Activated T-cell treated with anti-CD3 and anti-CD28 coated beads, Interleukin-2, amount 50 U/mL, for 4 hours (primary cell): ENCODE data around the gene HOXB8. TPM values are rescaled to one million over a fixed set of nuclear protein-coding genes. Genes with fewer than 3 reads are reported as not detected.

ENCODE experiments used
- ATAC-seq, 2 donors: fragments of 200-7000 bp; cut with Tn5 transposase; one replicate each; pipeline ENCODE4 v1.10.0; 2021
- DNase-seq: peaks from one replicate; pipeline ENCODE4 v3.0.0-alpha.2; 2020
- H3K27me3 Mint-ChIP-seq: one replicate; pipeline ENCODE4 v1.8.0; 2021; ENCODE audit warnings: low read depth, mixed read lengths
- H3K36me3 Mint-ChIP-seq: one replicate; pipeline ENCODE4 v1.8.0; 2022; ENCODE audit warnings: mixed read lengths; ENCODE audit not compliant: insufficient read depth
- H3K4me1 Mint-ChIP-seq: one replicate; pipeline ENCODE4 v1.8.0; 2021; ENCODE audit warnings: low read depth, mixed read lengths
- H3K4me3 Mint-ChIP-seq: one replicate; pipeline ENCODE4 v1.8.0; 2021; ENCODE audit warnings: mild to moderate bottlenecking, moderate library complexity, mixed read lengths
- H3K9me3 Mint-ChIP-seq: one replicate; pipeline ENCODE4 v1.8.0; 2021; ENCODE audit warnings: mixed read lengths
- total RNA-seq, 3 donors: library from RNA; stranded (reverse); gene quantifications; one replicate each; pipeline ENCODE4 v1.2.1, GENCODE V29; 2021

HOXB8 gene
- total RNA-seq = under 1 TPM in 2 of 3 donors, not detected in 1; 0.14 to 0.18 TPM

GRCh38 chr17:48615047-48615962 is at the start of gene HOXB8:
Gene HOXB8 (minus strand): TSS chr17:48615292. CDS start chr17:48614704, 588 bp downstream.
- ATAC-seq = no peak
- no peaks in the 10 kb centered on the region for H3K9me3 Mint-ChIP-seq
- DNase-seq = no peak
- peaks cover 79% of the 10 kb centered on the region for H3K27me3 Mint-ChIP-seq
- H3K36me3 Mint-ChIP-seq = no peaks in the 10 kb centered on the region
- H3K4me1 Mint-ChIP-seq = peaks cover 58% of the 10 kb centered on the region
- peak within 1 kb of the TSS; percentile 60 for H3K4me3 Mint-ChIP-seq

- no peaks in the 10 kb centered on the region for H3K9me3 Mint-ChIP-seq
- no peaks in the 10 kb centered on the region for H3K4me1 Mint-ChIP-seq
- peaks cover 24% of the 10 kb centered on the region for H3K27me3 Mint-ChIP-seq
- DNase-seq (no peak), ATAC-seq (no peak)
- H3K36me3 Mint-ChIP-seq = no peaks in the 10 kb centered on the region
- H3K4me3 Mint-ChIP-seq = no peak overlapping the region
Measured at GRCh38 chr17:48663134-48663924, 48.2 kb upstream of the HOXB8 start.

- peaks cover 7% of the 10 kb centered on the region for H3K4me1 Mint-ChIP-seq
- H3K27me3 Mint-ChIP-seq = peaks cover 5% of the 10 kb centered on the region
- no peak for ATAC-seq
- H3K9me3 Mint-ChIP-seq = no peaks in the 10 kb centered on the region
- H3K36me3 Mint-ChIP-seq = no peaks in the 10 kb centered on the region
- DNase-seq = no peak
- H3K4me3 Mint-ChIP-seq = no peak overlapping the region
Measured at GRCh38 chr17:48655913-48656312, 40.8 kb upstream of the HOXB8 start.

- ATAC-seq (no peak), DNase-seq (no peak)
- H3K4me1 Mint-ChIP-seq = peaks cover 17% of the 10 kb centered on the region
- H3K27me3 Mint-ChIP-seq = peaks cover 31% of the 10 kb centered on the region
- no peak overlapping the region for H3K4me3 Mint-ChIP-seq
- no peaks in the 10 kb centered on the region for H3K9me3 Mint-ChIP-seq
- no peaks in the 10 kb centered on the region for H3K36me3 Mint-ChIP-seq
Measured at GRCh38 chr17:48649741-48650140, 34.6 kb upstream of the HOXB8 start.

- Mint-ChIP-seq H3K9me3 (no peaks in the 10 kb centered on the region), H3K4me1 (peaks cover 17% of the 10 kb centered on the region), H3K36me3 (no peaks in the 10 kb centered on the region), H3K27me3 (peaks cover 47% of the 10 kb centered on the region), H3K4me3 (peak overlapping the region; percentile 67)
- DNase-seq (no peak), ATAC-seq (no peak)
Measured at GRCh38 chr17:48647963-48648245, 32.8 kb upstream of the HOXB8 start.

GRCh38 chr17:48647103-48647962 is 32.2 kb upstream of the HOXB8 start:
- peak overlapping the region; percentile 77 for H3K4me3 Mint-ChIP-seq
- H3K27me3 Mint-ChIP-seq = peaks cover 53% of the 10 kb centered on the region
- ATAC-seq (no peak), DNase-seq (no peak)
- H3K9me3 Mint-ChIP-seq = no peaks in the 10 kb centered on the region
- H3K36me3 Mint-ChIP-seq = no peaks in the 10 kb centered on the region
- H3K4me1 Mint-ChIP-seq = peaks cover 19% of the 10 kb centered on the region

- peaks cover 62% of the 10 kb centered on the region for H3K27me3 Mint-ChIP-seq
- peak overlapping the region; percentile 77 for H3K4me3 Mint-ChIP-seq
- ATAC-seq = peak; percentile 66 to 71
- H3K4me1 Mint-ChIP-seq = peaks cover 20% of the 10 kb centered on the region
- peak; percentile 11 for DNase-seq
- H3K36me3 Mint-ChIP-seq = no peaks in the 10 kb centered on the region
- H3K9me3 Mint-ChIP-seq = no peaks in the 10 kb centered on the region
Measured at GRCh38 chr17:48646183-48647102, 31.4 kb upstream of the HOXB8 start.

GRCh38 chr17:48645639-48646182 is 30.6 kb upstream of the HOXB8 start:
- Mint-ChIP-seq H3K4me3 (peak overlapping the region; percentile 59), H3K9me3 (no peaks in the 10 kb centered on the region), H3K36me3 (no peaks in the 10 kb centered on the region), H3K27me3 (peaks cover 69% of the 10 kb centered on the region), H3K4me1 (peaks cover 23% of the 10 kb centered on the region)
- ATAC-seq = no peak
- no peak for DNase-seq

GRCh38 chr17:48644910-48645557 is 29.9 kb upstream of the HOXB8 start:
- no peaks in the 10 kb centered on the region for H3K9me3 Mint-ChIP-seq
- H3K27me3 Mint-ChIP-seq = peaks cover 73% of the 10 kb centered on the region
- ATAC-seq (no peak), DNase-seq (no peak)
- peak overlapping the region; percentile 59 for H3K4me3 Mint-ChIP-seq
- H3K4me1 Mint-ChIP-seq = peaks cover 23% of the 10 kb centered on the region
- H3K36me3 Mint-ChIP-seq = no peaks in the 10 kb centered on the region

- no peak overlapping the region for H3K4me3 Mint-ChIP-seq
- no peak for DNase-seq
Measured at GRCh38 chr17:48644159-48644558, 29.1 kb upstream of the HOXB8 start.

GRCh38 chr17:48643697-48644012 is 28.6 kb upstream of the HOXB8 start:
- H3K4me3 Mint-ChIP-seq = no peak overlapping the region
- DNase-seq (no peak), ATAC-seq (no peak)
- H3K27me3 Mint-ChIP-seq = peaks cover 81% of the 10 kb centered on the region
- peaks cover 23% of the 10 kb centered on the region for H3K4me1 Mint-ChIP-seq
- no peaks in the 10 kb centered on the region for H3K9me3 Mint-ChIP-seq
- H3K36me3 Mint-ChIP-seq = no peaks in the 10 kb centered on the region

More at GRCh38 chr17:48644159-48644558, 29.1 kb upstream of the HOXB8 start:
- no peaks in the 10 kb centered on the region for H3K9me3 Mint-ChIP-seq
- H3K4me1 Mint-ChIP-seq = peaks cover 23% of the 10 kb centered on the region
- H3K27me3 Mint-ChIP-seq = peaks cover 77% of the 10 kb centered on the region
- H3K36me3 Mint-ChIP-seq = no peaks in the 10 kb centered on the region
- no peak for ATAC-seq

- DNase-seq = no peak
- H3K27me3 Mint-ChIP-seq = peaks cover 82% of the 10 kb centered on the region
- no peak overlapping the region for H3K4me3 Mint-ChIP-seq
- peaks cover 23% of the 10 kb centered on the region for H3K4me1 Mint-ChIP-seq
- no peak for ATAC-seq
- H3K9me3 Mint-ChIP-seq = no peaks in the 10 kb centered on the region
- no peaks in the 10 kb centered on the region for H3K36me3 Mint-ChIP-seq
Measured at GRCh38 chr17:48642843-48643696, 28.0 kb upstream of the HOXB8 start.
